Measurements from ENCODE around the gene TMEM108. TPM values are rescaled to one million over a fixed set of nuclear protein-coding genes. Genes with fewer than 3 reads are reported as not detected.
A peak's percentile ranks its signal among the peaks of the same experiment; 100 is the strongest.

TMEM108 gene
- polyA plus RNA-seq, 1 of the 3 experiments (the other 2 are of a cell fraction), result 8.6 TPM

GRCh38 chr3:133092681-133093080, 54.5 kb downstream of the TMEM108 start:
- no peak for DNase-seq
- POLR2A ChIA-PET, result no interaction called here
- WGBS (ENCODE audit: low lambda C conversion rate), result 74% methylated on average over 2 of the region's 2 CpGs
- Histone ChIP-seq H3F3A (replicated peaks; ENCODE audit: insufficient read depth) (peaks cover 4% of the 10 kb centered on the region), H3K27me3 (ENCODE audit: insufficient read depth) (no peaks in the 10 kb centered on the region), H4K20me1 (ENCODE audit: insufficient read depth) (no peaks in the 10 kb centered on the region), H3K9ac (no peak overlapping the region), H3K4me3 (ENCODE audit: low read depth in 2 of 2, low read length in 1 of 2) (no peak overlapping the region), H3K4me2 (no peak overlapping the region), H3K79me2 (ENCODE audit: insufficient read depth) (no peaks in the 10 kb centered on the region), H3K27ac (ENCODE audit: low read depth in 2 of 2, low read length in 1 of 2) (no peak overlapping the region), H3K36me3 (replicated peaks in 1 of 2; ENCODE audit: control insufficient read depth in 1 of 2, insufficient read depth in 2 of 2, low read length in 1 of 2) (no peaks in the 10 kb centered on the region), H2AFZ (ENCODE audit: low read depth) (no peak overlapping the region), H3K4me1 (ENCODE audit: control insufficient read depth in 1 of 2, insufficient read depth in 2 of 2, low read depth in 1 of 2, low read length in 1 of 2) (peaks cover 0 to 16% of the 10 kb centered on the region in 2 experiments; a peak in 3 of 4 replicates), H3K9me3 (no peaks in the 10 kb centered on the region), H3K9me2 (no peaks in the 10 kb centered on the region)
- TF ChIP-seq MEF2A (IDR thresholded peaks at IDR 0.05; ENCODE audit: borderline replicate concordance, low read depth) (0 out of 2 replicates have a peak, but pooled peaks have one; percentile 20), NFIC (IDR thresholded peaks at IDR 0.05; ENCODE audit: borderline replicate concordance) (no peak)
- CTCF ChIA-PET, result interaction anchor here (1.1 to 1.6 kb wide), 2 partner anchors 9 to 17 kb away, joined by 3 read pairs; no protein-coding TSS in a partner anchor

- Histone ChIP-seq H2AFZ (ENCODE audit: low read depth) (no peak overlapping the region), H3K4me2 (no peak overlapping the region), H3K4me3 (ENCODE audit: low read depth in 2 of 2, low read length in 1 of 2) (no peak overlapping the region), H4K20me1 (ENCODE audit: insufficient read depth) (no peaks in the 10 kb centered on the region), H3K4me1 (ENCODE audit: control insufficient read depth in 1 of 2, insufficient read depth in 2 of 2, low read depth in 1 of 2, low read length in 1 of 2) (peaks cover 0 to 13% of the 10 kb centered on the region in 2 experiments; a peak in 3 of 4 replicates), H3K79me2 (ENCODE audit: insufficient read depth) (no peaks in the 10 kb centered on the region), H3F3A (replicated peaks; ENCODE audit: insufficient read depth) (peaks cover 5% of the 10 kb centered on the region), H3K27ac (ENCODE audit: low read depth in 2 of 2, low read length in 1 of 2) (no peak overlapping the region; a peak in 1 of 4 replicates), H3K36me3 (replicated peaks in 1 of 2; ENCODE audit: control insufficient read depth in 1 of 2, insufficient read depth in 2 of 2, low read length in 1 of 2) (no peaks in the 10 kb centered on the region), H3K9ac (no peak overlapping the region), H3K27me3 (ENCODE audit: insufficient read depth) (no peaks in the 10 kb centered on the region), H3K9me3 (no peaks in the 10 kb centered on the region), H3K9me2 (no peaks in the 10 kb centered on the region)
- 80% methylated on average over 1 of the region's 1 CpG for WGBS (ENCODE audit: low lambda C conversion rate)
- CTCF ChIA-PET, result no interaction called here
- DNase-seq, result no peak
- POLR2A ChIA-PET, result no interaction called here
- no peak for TF ChIP-seq RFX5 (IDR thresholded peaks at IDR 0.05; ENCODE audit: low read length)
- TF ChIP-seq USF1 (IDR thresholded peaks at IDR 0.05; ENCODE audit: borderline replicate concordance, low read depth), result no peak
- TF ChIP-seq GABPA (IDR thresholded peaks at IDR 0.05; ENCODE audit: low read depth), result no peak
- no peak for TF ChIP-seq POLR2AphosphoS5 (IDR thresholded peaks at IDR 0.05; ENCODE audit: low read depth, low read length)
- no peak for TF ChIP-seq MXI1 (IDR thresholded peaks at IDR 0.05; ENCODE audit: low read depth, low read length)
- TF ChIP-seq RCOR1 (IDR thresholded peaks at IDR 0.05; ENCODE audit: low read length), result no peak
- TF ChIP-seq REST (IDR thresholded peaks at IDR 0.05; ENCODE audit: low read depth, low read length), result no peak
- TF ChIP-seq JUND (IDR thresholded peaks at IDR 0.05), result no peak
- no peak for TF ChIP-seq MEF2A (IDR thresholded peaks at IDR 0.05; ENCODE audit: borderline replicate concordance, low read depth)
- no peak for TF ChIP-seq PBX3 (IDR thresholded peaks at IDR 0.05)
Observed at GRCh38 chr3:133093366-133093765, 55.2 kb downstream of the TMEM108 start.

All from SK-N-SH (cell line).